Measurements from ENCODE around the gene RXRB. TPM values are rescaled to one million over a fixed set of nuclear protein-coding genes. Genes with fewer than 3 reads are reported as not detected.

RXRB gene
- polyA plus RNA-seq, 1 donor (not counting 4 experiments of a cell fraction or from before 2014, with no cell fraction given) = 23.2 TPM

DNA sequence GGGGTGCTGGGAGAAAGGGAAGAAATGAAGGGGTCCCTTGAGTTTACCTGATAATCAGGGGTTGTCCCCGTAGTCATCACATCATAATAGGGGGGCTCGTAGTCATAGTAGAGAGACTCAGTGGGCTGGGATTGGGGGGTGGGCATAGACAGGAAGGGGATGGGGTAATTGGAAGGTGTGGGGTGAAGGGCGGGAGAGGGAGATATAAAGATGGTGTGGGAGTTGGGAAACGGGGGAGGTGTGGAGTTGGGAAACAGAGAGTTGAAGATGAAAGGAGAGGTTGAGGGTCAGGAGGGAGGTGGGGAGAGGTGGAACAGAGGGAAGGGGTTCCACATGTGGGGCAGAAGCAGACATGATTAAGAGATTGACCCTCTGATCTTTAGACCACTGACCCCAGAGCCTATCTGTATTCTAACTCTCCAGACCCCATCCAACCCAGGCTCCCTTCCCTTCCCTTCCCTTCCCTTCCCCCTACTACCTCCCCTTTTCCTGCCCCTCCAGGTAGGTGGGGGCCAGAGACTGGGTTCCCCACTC lies 14.7 kb downstream of the RXRB start:
- no peaks in the 10 kb centered on the region for H3K4me1 ChIP-seq (ENCODE audit: control insufficient read depth, extremely low read depth, insufficient read depth, low read length)
- H2AFZ ChIP-seq (ENCODE audit: control insufficient read depth, low read length) = no peak overlapping the region
- TF ChIP-seq, protein P1, sequence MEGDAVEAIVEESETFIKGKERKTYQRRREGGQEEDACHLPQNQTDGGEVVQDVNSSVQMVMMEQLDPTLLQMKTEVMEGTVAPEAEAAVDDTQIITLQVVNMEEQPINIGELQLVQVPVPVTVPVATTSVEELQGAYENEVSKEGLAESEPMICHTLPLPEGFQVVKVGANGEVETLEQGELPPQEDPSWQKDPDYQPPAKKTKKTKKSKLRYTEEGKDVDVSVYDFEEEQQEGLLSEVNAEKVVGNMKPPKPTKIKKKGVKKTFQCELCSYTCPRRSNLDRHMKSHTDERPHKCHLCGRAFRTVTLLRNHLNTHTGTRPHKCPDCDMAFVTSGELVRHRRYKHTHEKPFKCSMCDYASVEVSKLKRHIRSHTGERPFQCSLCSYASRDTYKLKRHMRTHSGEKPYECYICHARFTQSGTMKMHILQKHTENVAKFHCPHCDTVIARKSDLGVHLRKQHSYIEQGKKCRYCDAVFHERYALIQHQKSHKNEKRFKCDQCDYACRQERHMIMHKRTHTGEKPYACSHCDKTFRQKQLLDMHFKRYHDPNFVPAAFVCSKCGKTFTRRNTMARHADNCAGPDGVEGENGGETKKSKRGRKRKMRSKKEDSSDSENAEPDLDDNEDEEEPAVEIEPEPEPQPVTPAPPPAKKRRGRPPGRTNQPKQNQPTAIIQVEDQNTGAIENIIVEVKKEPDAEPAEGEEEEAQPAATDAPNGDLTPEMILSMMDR (optimal IDR thresholded peaks at IDR 0.05 in 1 of 3, IDR thresholded peaks at IDR 0.05 in 1 of 3, conservative IDR thresholded peaks at IDR 0.05 in 1 of 3; ENCODE audit: extremely low read depth in 1 of 3, insufficient read depth in 2 of 3, low read length in 3 of 3) = no peak
- TF ChIP-seq EZH2 (IDR thresholded peaks at IDR 0.05; ENCODE audit: low read length) = no peak
- no peak for DNase-seq (ENCODE audit: low read depth, low spot score)
- H3K36me3 ChIP-seq (ENCODE audit: control insufficient read depth in 2 of 2, extremely low read depth in 1 of 2, insufficient read depth in 2 of 2, low read length in 2 of 2) = no peaks in the 10 kb centered on the region
- H3K79me2 ChIP-seq (ENCODE audit: control insufficient read depth, insufficient read depth, low read length) = no peaks in the 10 kb centered on the region
- no peak for FAIRE-seq
- no peaks in the 10 kb centered on the region for H3K9me1 ChIP-seq (ENCODE audit: control insufficient read depth, extremely low read depth, insufficient read depth, low read length)
- H3K4me2 ChIP-seq (ENCODE audit: control insufficient read depth, extremely low read depth, insufficient read depth, low read depth, low read length) = no peak overlapping the region
- H4K20me1 ChIP-seq (ENCODE audit: control insufficient read depth, extremely low read depth, insufficient read depth, low read length) = no peaks in the 10 kb centered on the region
- no peak overlapping the region for H3K9ac ChIP-seq (ENCODE audit: control insufficient read depth, extremely low read depth, insufficient read depth, low read length)
- no peak overlapping the region for H3K4me3 ChIP-seq (ENCODE audit: control insufficient read depth in 2 of 3, extremely low read depth in 1 of 3, insufficient read depth in 2 of 3, low read depth in 1 of 3, low read length in 3 of 3)
- H3K27me3 ChIP-seq (ENCODE audit: control insufficient read depth, extremely low read depth, insufficient read depth, low read length) = peaks cover 7% of the 10 kb centered on the region
- dilution Hi-C loops (cut with MboI; ENCODE audit: extremely low pct_ligation_motif_present, low sequenced_read_pairs) = no loop called here
- H3K27ac ChIP-seq (ENCODE audit: control insufficient read depth, insufficient read depth, low read length) = no peak overlapping the region
- no peaks in the 10 kb centered on the region for H3K9me3 ChIP-seq (ENCODE audit: control insufficient read depth, low read depth, low read length)

DNA sequence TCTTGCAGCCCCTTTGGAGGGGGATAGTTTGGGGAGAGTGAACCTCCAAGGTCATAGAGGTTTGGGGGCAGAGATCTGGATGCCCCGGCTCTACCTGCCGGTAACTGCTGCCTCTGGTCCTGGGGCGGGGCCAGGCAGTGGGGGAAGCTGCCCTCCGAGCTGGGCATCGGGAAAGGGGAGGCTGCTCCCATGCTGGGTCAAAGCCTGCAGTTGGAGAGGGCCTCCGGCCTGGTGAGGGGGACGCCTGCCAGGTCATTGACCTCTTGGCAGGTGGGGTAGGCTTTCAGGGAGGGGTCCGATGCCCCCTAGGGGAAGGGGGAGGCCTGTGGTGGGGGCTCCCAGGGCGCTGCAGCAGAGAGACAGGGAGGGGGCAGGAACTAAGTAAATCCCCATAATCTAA lies 15.3 kb downstream of the RXRB start:
- H3K4me1 ChIP-seq (ENCODE audit: control insufficient read depth, extremely low read depth, insufficient read depth, low read length) = no peaks in the 10 kb centered on the region
- dilution Hi-C loops (cut with MboI; ENCODE audit: extremely low pct_ligation_motif_present, low sequenced_read_pairs) = no loop called here
- H3K27ac ChIP-seq (ENCODE audit: control insufficient read depth, insufficient read depth, low read length) = no peak overlapping the region
- no peak for TF ChIP-seq EZH2 (IDR thresholded peaks at IDR 0.05; ENCODE audit: low read length)
- TF ChIP-seq, protein P1 (optimal IDR thresholded peaks at IDR 0.05 in 1 of 3, IDR thresholded peaks at IDR 0.05 in 1 of 3, conservative IDR thresholded peaks at IDR 0.05 in 1 of 3; ENCODE audit: extremely low read depth in 1 of 3, insufficient read depth in 2 of 3, low read length in 3 of 3) = no peak
- no peak overlapping the region for H3K9ac ChIP-seq (ENCODE audit: control insufficient read depth, extremely low read depth, insufficient read depth, low read length)
- H4K20me1 ChIP-seq (ENCODE audit: control insufficient read depth, extremely low read depth, insufficient read depth, low read length) = no peaks in the 10 kb centered on the region
- H3K79me2 ChIP-seq (ENCODE audit: control insufficient read depth, insufficient read depth, low read length) = no peaks in the 10 kb centered on the region
- DNase-seq (ENCODE audit: low read depth, low spot score) (no peak), FAIRE-seq (no peak)
- H3K9me3 ChIP-seq (ENCODE audit: control insufficient read depth, low read depth, low read length) = no peaks in the 10 kb centered on the region
- no peak overlapping the region for H2AFZ ChIP-seq (ENCODE audit: control insufficient read depth, low read length)
- no peaks in the 10 kb centered on the region for H3K9me1 ChIP-seq (ENCODE audit: control insufficient read depth, extremely low read depth, insufficient read depth, low read length)
- no peak overlapping the region for H3K4me3 ChIP-seq (ENCODE audit: control insufficient read depth in 2 of 3, extremely low read depth in 1 of 3, insufficient read depth in 2 of 3, low read depth in 1 of 3, low read length in 3 of 3)
- H3K36me3 ChIP-seq (ENCODE audit: control insufficient read depth in 2 of 2, extremely low read depth in 1 of 2, insufficient read depth in 2 of 2, low read length in 2 of 2) = no peaks in the 10 kb centered on the region
- peaks cover 2% of the 10 kb centered on the region for H3K27me3 ChIP-seq (ENCODE audit: control insufficient read depth, extremely low read depth, insufficient read depth, low read length)
- no peak overlapping the region for H3K4me2 ChIP-seq (ENCODE audit: control insufficient read depth, extremely low read depth, insufficient read depth, low read depth, low read length)

Measured in keratinocyte (primary cell).